LHCN-M2 (cell line): Measurements from ENCODE around the gene LRRC28. TPM values are rescaled to one million over a fixed set of nuclear protein-coding genes. Genes with fewer than 3 reads are reported as not detected.
"Not testable (repeated sequence)": the region's sequence is repeated elsewhere in the genome, so short reads cannot be mapped to it uniquely, and the experiment has no call there.

Experiments used
- DNase-seq: peaks from one replicate; pipeline ENCODE4 v3.0.0-alpha.2; 2012; ENCODE audit warnings: low read depth
- total RNA-seq: library from RNA; depleted of rRNA; stranded (reverse); fragments of >200 nt; gene quantifications from 2 replicates; pipeline ENCODE4 v1.2.3, GENCODE V29; 2014

Gene LRRC28
- total RNA-seq, 1 experiment from 2014 or later: 34.3 TPM

- DNase-seq: no peak
Measured at GRCh38 chr15:99393641-99394040, 142.4 kb downstream of the LRRC28 start.

GRCh38 chr15:99396375-99396774 lies 145.1 kb downstream of the LRRC28 start:
- DNase-seq: no peak

GRCh38 chr15:99399061-99399460 lies 147.8 kb downstream of the LRRC28 start:
- no peak for DNase-seq

GRCh38 chr15:99399618-99400017 lies 148.3 kb downstream of the LRRC28 start:
- no peak for DNase-seq

DNA sequence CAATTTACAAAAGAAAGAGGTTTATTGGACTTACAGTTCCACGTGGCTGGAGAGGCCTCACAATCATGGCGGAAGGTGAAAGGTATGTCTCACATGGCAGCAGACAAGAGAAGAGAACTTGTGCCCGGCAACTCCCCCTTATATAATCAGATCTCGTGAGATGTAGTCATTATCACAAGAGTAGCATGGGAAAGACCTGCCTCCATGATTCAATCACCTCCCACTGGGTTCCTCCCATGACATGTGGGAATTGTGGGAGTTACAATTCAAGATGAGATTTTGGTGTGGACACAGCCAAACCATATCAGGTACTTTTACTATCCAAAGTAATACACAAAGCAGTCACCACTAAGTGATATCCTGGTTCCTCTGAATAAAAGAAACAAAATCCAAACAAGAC lies 149.9 kb downstream of the LRRC28 start:
- not testable (repeated sequence) for DNase-seq

DNA sequence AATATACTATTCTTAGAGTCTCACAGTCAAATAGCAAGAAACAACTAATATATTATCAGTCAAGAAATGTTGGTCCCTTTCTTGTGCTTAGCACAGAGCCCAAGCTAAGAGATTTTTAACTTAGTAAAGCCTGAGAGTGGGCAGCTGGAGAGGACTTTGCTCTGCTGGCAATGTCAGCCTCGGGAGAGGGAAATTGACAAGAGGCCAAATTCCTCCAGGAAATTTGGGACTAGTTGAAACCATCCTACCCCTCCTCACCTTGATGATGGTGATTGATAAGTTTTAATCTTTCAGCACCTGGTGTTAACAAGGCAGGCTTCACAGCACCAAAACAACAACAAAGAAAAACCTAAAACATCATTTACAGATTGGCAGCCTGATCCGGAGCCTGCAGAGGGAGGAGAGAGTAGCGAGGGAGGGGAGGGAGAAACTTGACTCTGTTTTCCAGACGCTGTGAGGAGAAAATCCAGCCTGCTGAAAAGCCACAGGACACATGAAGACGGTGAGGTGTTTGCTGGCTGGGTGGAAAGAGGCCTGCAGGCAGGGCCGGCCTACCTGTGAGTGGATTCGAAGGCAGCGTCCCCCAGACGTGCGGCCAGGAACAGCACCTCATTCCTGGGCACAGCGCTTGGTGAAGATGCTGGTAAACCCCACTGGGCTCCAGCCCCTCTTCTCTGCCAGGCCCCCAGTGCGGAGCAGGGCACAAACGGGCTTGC lies 150.9 kb downstream of the LRRC28 start:
- no peak for DNase-seq

DNA sequence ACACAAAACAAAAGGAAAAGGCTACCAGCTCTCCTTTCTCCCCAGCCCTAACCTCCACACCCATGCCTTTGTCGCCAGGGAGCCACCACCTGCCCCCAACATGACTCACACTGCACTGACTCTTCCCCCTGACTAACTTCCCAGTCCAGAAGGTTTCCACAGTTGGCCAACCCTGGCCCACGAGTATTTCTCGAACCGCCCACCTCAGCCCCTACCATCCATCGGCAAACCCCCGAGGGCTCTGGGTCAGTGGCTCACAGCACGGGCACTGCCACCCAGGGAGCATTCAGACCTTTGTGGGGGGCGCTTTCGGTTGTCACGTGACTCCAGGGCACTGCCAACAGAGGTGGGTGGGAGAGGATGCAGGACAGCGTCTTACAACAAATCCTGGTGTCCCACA lies 152.3 kb downstream of the LRRC28 start:
- DNase-seq: peak; percentile 24

GRCh38 chr15:99404454-99404853 lies 153.2 kb downstream of the LRRC28 start:
- DNase-seq: no peak

DNA sequence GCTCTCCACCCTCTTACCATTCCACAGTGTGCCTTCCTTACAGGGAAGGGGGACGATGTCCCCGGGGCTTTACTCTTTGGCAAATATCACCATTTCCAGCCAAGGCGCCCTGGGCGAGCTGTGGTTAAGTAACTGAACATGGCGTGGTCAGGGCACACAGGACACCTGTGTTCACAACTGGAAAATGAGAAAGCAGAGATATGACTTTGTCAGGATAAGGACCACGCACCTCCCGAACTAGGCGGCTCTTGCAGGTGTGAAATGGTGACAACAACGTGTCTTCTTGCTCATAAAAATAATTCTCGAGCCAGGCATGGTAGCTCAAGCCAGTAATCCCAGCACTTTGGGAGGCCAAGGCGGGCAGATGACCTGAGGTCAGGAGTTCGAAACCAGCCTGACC lies 154.8 kb downstream of the LRRC28 start:
- DNase-seq: no peak

GRCh38 chr15:99406716-99407487 lies 155.6 kb downstream of the LRRC28 start:
- DNase-seq: no peak

DNA sequence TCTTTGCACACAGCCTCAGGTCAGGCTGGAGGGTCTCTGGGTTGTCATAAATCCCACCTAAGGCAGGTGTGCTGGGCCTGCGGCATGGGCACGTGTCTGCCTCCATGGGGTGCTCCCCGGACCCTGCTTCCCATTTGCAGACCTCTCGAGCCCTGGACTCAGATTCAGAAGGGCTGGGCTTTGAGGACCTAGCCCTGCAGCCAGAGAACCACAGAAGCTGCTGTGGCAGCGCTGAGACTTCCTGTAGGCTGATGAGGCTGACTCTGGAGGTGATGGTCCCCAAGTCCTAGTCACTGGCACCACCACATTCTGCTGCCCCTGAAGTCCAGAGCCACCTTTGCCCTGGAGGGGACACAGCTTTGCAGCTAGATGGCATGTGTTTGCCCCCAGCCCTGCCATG lies 156.4 kb downstream of the LRRC28 start:
- DNase-seq: no peak

GRCh38 chr15:99408236-99409096 lies 157.2 kb downstream of the LRRC28 start:
- peak; percentile 53 for DNase-seq

DNA sequence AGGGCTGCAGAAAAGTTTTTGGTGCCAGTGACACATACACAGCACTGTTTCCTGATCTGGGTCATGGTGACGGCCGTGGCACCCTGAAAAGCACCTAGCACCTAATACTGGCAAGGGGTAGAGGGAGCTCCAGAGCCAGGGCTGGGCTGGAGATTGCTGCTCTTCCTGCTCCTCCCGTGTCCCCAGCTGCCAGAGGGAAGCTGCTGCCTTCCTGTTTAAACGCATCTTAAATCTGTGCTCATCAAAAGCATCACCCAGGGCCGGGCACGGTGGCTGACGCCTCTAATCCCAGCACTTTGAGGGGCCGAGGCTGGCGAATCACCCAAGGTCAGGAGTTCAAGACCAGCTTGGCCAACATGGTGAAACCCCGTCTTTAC lies 157.8 kb downstream of the LRRC28 start:
- DNase-seq: peak; percentile 56

GRCh38 chr15:99409560-99409959 lies 158.3 kb downstream of the LRRC28 start:
- no peak for DNase-seq

DNA sequence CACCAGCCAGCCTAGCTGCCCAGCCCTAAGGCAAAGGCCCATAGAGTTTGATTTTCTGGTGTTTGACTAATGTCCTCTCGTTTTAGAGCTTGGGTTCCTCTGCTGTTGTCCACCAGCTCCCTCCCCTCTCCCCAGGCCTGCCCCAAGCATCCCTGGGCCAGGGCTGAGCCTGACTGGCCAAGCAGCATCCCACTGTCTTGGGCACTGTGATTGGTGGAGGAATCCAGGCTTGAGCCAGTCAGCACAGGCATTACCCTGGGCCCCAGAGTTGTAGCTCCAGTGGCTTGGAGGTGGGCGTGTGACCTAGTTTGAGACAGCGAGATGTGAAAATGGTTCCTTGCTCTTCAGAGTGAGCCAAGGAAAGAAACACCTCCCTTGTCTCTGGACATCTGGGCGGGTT lies 159.2 kb downstream of the LRRC28 start:
- DNase-seq: no peak

DNA sequence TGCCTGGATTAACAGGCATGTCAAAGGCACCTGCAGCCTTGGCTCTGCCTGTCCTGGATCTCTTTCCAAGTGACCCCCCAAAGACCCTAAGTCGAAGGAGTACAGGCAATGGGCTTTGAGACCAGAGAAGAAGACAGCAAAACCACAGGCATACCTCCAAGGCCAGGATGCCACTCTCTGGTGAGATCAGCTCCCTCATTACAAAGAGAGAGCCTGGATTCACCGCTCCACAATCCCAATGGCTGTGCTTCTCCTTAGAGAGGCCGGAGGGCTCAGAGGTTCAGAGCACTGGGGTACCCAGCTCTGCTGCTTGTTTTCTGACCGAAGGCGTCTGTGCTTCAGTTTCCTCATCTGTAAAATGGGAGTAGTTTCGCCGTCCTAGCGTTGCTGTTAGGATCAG lies 160.0 kb downstream of the LRRC28 start:
- DNase-seq: no peak

GRCh38 chr15:99412082-99412481 lies 160.8 kb downstream of the LRRC28 start:
- no peak for DNase-seq

- DNase-seq: no peak
Measured at GRCh38 chr15:99412626-99413025, 161.3 kb downstream of the LRRC28 start.

- DNase-seq: no peak
Measured at GRCh38 chr15:99413955-99414754, 162.9 kb downstream of the LRRC28 start.

GRCh38 chr15:99414755-99415731 lies 163.8 kb downstream of the LRRC28 start:
- DNase-seq: no peak
